GM19239 (cell line): ENCODE measurements around the gene DAB1.

Experiments used
- DNase-seq: peaks from one replicate; pipeline ENCODE4 v3.0.0; 2011; ENCODE audit warnings: low spot score; ENCODE audit not compliant: insufficient read length
- FAIRE-seq: peaks from 2 replicates; lab custom pipeline; 2011; peaks lifted over from hg19 to GRCh38; lab: Jason Lieb, UNC

DAB1 gene

DNA sequence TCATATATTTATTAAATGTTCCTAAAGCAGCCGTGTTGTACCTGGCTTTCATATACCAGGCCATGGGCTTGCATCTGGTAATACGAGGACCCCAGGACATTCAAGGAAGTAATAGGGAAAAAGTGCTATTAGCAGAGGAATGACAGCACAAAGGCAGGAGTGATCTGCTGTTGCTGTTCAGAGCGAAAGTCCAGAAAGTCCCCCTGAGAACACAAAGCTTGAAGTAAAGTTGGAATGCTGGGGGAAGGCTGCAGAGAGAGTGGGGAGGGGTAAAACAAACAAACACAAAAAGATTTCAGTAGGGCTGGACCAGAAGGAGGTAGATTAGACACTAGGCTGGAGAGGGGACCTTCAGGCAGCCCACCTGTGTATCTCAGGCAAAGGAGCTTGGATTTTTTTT lies 363.4 kb downstream of the DAB1 start:
- FAIRE-seq (no peak), DNase-seq (no peak)

DNA sequence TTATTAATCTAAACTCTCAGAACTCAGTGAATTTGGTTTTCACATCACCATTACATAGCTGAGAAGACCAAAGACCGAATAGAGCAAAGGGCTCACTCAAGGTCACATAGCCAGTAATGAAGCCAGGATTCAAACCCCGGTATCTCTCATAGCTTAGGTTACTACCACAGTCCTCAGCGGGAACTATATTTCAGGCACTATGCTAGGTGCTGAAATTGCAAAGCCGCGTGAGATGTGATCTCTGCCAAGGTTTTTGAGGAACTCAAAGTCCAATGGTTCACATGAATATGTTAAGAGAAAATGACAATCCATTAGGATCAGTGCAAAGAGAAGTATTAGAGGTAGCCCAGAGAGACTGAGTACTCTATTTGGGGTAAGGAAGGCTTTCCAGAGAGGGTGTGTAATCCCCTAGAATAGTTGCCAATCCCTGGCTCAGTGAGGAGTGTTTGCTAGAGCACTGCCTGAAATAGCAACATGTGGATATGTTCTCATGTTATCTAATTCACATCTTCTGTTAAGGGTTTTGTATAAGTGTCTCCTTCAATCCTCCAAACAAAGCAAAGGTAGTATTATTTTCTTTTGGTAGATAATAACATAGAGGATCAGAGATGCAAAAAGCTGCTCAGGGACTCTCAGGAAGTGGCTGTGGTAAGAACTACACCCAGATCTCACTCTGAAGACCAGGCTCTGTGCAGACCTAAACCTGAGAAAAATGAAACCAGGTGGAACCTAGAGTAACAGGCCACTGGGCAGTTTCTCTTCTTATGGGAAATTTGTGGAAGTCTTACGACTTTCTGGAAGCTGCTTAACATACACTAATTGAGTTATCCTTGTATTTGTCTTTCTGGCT lies 365.0 kb downstream of the DAB1 start:
- DNase-seq (no peak), FAIRE-seq (no peak)

DNA sequence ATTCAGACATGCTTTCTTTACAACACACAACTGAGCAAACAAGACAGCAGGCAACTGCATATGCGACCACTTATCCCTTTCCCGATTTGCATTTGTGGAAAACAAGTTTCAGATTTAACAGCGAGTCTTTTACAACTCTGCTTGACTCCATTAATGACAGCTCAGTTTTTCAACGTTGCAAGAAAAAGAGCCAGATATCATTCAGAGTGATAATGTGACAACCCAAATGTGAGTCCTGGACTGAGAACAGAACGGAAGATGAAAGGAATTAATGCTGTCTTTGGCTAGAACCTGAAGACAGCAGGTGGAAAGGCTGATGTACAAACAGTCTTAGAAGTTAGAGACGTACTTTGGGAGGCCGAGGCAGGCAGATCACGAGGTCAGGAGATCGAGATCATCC lies 375.0 kb downstream of the DAB1 start:
- no peak for FAIRE-seq
- DNase-seq, result no peak

DNA sequence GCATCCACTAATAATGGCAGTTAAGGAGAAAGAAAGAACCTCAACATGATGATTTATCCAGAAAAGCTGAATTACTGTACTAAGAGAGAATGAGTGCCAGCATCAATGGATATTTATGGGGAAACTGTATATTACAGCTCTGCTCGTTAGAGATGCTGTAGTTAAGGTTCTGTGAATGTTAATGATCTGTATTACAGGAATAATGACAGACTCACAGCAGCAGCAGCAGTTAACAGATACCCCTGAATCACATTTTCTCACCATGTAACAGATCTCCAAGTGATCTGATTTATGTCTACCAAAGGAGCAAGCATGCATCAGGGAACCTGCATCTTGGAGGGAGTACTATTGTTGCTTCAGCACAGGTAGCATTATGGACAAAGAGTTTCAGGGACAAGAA lies 377.4 kb downstream of the DAB1 start:
- no peak for FAIRE-seq

DNA sequence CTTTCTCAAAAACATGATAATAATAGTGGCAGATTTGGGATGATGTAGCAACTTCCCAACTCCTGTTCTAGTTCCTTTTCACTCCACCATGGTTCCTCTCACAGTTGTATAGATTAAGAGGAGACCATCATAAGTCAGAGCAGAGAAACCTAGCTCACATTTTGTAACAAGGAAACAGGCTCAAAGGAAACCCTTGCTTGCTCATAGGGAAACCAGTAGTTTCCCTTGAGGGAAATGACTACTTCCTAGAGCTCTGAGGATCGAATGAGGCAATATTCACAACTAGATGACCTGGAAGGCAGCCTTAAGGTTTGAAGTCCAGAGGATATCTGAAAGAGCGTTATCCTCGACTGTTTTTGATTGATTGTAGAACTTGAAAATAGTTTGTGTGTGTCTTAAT lies 382.0 kb downstream of the DAB1 start:
- DNase-seq (no peak), FAIRE-seq (no peak)

More for the DNA sequence above, 377.4 kb downstream of the DAB1 start:
- no peak for DNase-seq

DNA sequence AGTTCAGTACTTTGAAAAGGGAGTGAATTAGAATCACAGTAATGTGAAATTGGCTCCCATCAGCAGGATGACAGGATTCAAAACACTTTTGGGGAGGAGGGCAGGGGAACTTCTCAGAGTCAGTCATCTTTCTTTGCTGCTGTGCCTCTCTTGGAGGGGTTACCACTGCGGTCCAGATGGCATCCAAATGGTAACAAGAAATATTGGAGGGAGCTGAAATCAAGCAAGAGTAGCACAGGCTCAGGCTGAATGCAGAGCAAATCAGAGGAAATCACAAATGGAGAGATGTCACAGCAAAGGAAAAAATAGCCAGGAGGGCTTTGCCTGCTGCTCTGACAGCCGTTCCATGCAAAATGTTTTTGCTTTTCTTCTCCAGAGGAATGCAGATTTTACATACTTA lies 383.0 kb downstream of the DAB1 start:
- no peak for FAIRE-seq
- DNase-seq, result no peak

DNA sequence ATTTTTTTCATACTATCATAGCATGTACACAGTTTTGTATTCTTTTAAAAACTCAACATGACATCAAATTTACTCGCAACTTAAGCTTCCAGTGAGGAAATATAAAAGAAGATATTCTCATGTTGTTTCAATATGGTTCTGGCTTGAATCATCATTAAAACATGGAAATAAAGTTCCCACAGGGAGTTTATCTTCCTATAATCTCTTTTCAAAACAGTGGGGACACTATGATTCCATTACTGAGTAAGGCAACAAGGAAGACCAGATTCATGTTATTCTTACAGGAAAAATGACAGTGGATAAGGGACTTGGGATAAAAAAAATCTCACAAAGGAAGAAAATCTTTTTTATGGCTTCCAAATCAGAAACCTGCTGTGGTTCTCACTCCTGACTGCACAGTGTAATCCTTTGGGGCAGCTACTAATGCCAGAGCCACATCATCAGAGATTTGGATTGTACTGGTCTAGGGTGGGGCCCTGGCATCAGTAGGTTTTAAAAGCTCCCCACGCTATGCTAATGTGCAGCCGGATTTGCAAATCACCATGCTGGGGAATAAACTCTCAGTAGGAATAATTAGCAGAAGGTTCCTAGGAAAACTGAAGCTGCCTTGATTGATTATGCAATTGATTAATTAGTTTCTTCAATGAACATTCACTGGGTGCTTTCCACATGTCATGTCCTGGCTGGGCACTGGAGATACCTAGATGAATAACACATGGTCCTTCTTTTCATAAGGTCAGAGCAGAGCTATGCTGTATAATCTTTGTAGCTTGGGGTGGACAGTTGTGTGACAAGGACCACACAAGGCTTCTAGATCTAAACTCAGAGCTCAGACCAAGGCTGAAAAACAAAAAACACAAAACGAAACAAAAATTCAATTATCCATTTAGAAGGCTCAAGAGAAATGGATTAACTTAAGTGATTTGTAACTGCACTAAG lies 386.9 kb downstream of the DAB1 start:
- FAIRE-seq, result no peak
- no peak for DNase-seq

DNA sequence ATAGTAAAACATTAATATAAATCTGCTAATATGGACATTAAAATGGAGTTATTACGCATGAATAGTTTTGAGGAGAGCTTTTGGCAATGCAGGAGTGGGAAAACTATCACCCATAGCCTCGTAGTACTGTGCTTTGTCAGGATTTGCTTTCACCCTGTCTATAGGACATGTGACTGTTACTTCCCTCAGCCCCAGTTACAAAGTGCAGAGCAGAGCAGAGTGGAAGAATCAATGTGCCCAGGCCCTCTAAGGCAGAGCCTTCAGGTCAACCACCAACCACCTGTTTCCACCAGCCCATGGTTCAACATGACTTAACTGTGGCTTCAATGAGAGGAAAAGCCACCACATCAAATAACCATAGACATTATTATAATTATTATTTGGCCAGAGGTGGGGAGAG lies 389.1 kb downstream of the DAB1 start:
- FAIRE-seq (no peak), DNase-seq (no peak)

DNA sequence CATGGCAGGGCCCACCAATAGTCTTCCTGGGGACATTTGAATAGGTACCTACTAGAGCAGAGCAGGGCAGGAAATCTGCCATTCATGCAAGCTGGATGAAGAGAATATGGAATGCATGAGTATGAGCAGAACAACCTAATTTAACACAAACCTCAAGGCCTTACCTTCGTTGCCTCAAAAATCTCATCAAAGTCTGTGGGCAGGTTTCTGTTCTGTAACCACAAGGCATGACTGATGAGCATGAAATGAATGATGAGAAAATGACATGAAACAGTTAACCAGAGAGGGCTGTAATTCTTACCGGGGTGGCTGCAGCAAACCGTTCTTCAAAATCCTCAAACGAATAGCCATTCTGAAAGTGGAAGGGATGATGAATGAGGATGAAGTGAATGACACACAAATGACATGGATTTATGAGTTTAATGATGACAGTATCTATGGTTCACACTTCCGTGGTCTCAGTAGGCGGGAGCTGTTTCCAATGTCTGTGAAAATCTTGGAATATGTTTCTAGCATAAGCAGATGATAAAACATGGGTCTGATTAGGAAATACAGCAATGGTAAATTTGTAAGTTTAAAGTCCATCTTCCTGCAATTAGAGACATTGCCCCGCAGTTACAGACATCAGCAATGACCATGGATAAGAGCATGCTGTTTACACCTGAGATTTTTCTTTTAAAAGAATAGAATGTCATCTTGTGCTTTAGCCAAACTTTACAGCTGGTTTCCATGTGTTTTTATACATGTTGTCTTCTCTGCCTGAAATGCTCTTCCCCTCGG lies 390.4 kb downstream of the DAB1 start:
- DNase-seq, result no peak
- FAIRE-seq, result no peak

DNA sequence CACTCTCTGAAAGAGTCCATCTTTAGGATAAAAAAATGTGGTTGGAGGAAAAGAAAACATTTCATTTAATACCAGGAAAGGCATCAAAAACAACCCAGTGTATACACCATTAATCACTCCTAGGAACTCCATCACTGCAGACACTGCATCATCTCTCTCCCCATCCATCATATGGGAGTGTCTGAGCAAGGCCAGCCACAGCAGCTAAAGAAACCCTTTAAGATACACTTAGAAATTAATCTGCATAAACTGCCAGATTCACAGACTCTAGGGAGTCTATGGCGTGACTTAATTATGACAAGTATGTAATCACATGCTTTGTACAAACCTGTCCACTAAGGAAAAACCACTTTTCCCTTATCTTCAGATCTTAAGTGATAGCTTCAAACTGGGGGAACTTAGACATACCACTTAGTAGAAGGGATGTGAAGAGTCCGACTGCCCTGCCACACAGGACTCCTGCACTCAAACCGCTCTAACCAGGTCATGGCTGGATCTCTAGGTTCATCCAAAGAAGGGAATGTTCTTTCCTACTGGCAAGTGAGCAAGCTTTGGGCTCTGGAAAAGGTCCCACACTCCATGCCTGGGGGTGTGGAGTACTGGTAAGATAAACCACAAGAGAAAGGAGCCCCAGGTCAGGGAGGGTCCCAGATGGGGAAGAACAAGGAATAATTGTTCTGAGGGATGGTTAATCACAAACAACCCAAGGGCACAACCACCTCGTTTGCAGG lies 397.1 kb downstream of the DAB1 start:
- FAIRE-seq, result no peak

DNA sequence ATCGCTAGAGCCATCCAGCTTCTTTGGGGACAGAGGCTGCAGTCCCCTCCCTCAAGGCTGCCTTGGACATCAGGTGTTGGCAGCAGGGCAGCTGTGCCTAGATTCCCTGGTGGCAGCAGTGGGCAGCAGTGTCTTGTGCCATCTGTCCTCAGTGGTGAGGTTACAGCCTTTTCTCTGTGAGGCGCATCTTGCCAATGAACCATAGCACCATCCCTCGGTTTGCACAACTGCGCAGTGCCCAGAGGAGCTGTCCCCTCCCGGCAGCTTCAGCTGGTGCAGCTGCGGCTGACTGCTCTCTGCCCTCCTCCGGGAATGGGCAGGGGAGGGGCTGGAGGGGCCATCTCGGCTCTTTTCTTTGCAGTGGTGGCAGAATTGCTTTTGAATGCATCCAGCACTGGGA lies 399.0 kb downstream of the DAB1 start:
- FAIRE-seq (no peak), DNase-seq (no peak)

More for the DNA sequence above, 397.1 kb downstream of the DAB1 start:
- no peak for DNase-seq

DNA sequence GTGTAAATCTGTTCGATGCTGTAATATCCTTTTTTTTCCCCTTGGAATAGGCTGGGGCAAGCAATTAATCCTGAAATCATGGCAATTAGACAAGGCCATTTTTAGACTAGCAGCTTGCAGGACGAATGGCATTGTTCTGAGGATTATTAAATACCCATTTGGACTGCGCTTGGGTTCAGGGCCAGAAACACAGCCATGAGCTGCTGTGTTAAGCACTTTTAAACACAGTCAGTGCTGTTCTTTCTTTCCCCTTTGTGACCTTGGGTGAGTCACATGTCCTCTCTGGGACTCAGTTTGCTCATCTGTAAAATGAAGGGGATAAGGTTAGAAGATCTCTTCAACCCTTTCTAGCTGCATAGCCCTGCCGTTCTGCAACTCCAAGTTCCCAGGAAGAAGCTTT lies 399.4 kb downstream of the DAB1 start:
- no peak for FAIRE-seq
- no peak for DNase-seq

DNA sequence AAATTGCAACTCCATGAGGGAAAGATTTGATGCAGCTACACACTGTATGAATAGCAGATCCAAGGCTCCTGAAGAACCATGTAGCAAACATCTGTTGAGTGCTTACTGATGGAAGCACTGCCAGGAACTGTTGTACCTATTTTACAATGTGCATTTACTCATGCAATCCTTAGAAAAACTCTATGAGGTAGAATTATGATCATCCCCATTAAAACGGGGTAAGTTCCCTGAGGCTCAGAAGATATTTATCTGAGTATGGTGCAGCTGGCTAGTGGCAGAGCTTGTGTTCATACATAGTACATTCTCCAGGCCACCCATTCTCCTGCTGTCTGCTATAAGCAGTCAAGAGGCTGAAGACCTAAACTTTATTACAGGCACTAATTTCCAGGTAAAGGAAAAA lies 403.6 kb downstream of the DAB1 start:
- no peak for DNase-seq
- FAIRE-seq, result no peak

DNA sequence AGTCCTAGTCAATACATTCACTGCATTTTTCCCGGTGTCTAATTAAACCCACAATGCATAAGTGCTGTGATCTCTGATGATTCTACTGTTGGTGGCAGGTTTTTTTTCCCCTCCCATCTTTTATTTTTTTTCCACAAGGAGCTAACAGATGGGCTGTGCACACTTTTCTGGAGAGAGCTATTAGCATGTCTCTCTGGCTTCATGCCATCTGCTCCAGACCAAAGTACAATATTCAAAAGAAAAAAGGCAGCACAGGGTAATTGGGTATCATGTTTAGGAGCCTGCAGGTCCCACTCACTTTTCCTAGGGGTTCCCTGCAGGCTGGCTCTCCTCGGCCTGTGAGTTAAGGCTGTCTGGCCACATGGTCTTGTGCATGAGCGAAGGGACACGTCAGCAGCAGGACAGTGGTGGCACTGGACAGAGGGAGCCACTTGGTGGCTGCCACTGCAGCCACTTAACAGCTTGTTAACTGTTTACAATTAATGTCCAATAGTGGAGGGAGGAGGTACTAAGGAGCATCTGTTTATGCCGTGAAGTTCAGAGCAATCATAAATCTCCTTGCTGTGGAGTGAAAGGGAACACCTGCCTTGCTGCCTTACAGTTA lies 404.5 kb downstream of the DAB1 start:
- no peak for DNase-seq
- FAIRE-seq, result no peak

DNA sequence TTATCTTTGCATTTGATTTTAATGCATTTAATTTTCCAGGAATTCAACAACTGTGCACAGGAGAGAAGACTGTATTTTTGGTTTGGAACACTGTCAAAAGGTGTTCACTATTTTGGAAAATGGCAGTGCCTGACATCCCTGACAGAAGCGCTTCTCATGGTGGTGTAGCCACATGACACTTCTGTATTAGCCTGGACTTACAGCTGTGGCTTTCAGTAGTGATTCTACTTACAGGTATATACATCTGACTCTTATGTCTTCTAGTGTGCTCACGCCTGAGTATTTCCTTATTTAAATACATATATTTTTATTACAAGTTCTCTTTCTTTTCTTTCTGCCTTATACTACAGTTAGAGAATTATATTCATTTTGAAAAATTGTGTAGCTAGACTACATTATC lies 405.7 kb downstream of the DAB1 start:
- DNase-seq, result no peak
- FAIRE-seq, result no peak

DNA sequence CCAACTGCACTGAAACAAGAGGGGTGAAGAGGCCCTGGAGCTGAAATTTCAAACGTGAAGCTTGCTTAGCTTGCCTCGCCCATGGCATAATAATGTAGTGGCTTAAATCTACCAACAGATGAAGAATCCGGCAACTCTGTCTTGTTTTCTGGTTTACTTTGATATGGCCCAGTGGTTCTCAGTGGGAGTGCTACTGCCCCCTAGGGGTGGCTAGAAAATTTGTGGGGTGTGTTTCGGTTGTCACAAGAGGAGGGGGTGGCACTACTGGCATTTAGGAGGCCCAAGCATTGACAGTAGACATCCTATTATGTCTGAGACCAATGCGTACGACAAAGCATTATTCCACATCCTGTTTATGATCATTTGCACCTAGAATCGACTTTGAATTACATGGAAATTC lies 406.1 kb downstream of the DAB1 start:
- DNase-seq (no peak), FAIRE-seq (no peak)

DNA sequence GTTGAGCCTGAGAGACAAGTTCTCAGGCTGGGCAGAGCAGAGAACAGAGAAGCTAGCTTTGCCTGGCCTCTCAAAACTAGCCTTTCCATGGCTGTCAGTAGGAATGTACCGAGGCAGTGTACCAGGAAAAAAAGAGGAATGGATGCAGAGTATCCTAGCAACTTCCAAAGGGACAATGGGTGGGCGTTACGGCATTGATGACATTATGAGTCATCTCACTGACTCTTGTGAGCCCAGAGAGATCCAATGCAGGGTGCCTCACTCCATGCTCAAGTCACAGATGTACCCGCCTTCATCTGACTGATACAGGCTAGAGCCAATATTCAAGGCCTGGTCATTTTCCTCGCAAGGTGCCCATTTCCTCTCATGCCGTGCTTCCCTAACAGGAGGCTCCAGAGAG lies 406.7 kb downstream of the DAB1 start:
- no peak for FAIRE-seq
- DNase-seq, result no peak

DNA sequence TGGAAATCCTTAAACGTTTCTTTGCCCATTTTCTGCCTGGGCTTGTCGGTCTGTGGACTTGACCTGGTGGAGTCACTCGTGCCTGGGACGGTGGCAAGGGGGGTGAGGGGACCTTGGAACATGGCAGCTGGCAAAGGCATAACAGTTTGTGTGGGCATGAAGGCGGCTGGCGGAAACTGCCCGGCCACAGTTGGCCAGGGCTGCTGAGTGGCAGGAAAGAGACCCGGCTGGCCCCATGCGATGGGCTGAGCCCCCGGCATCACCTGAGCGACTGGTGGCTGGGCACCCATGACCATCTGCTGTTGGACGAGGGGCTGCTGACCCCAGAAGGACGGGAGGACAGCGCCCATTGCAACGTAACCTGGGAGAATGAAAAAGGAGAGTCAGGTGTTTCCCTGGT lies 408.8 kb downstream of the DAB1 start:
- FAIRE-seq, result no peak
- DNase-seq, result no peak

DNA sequence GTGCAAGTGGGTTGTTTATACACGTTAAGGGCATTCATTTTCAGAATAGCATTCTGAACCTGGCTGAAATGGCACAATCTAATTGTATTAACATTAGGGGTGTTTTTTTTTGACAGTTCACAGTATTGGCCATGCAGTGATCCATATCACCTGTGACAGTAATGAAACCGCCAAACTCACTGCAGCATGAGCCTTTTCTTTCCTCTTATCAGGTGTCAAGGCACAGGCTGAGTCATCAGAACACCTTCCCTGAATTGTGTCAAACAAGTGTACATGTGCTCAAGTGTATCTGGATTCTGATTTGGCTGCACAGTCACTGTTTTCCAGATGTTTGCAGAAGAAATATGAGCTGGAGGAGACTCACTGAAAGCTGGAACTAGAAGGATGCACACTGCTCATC lies 410.3 kb downstream of the DAB1 start:
- no peak for DNase-seq
- no peak for FAIRE-seq

DNA sequence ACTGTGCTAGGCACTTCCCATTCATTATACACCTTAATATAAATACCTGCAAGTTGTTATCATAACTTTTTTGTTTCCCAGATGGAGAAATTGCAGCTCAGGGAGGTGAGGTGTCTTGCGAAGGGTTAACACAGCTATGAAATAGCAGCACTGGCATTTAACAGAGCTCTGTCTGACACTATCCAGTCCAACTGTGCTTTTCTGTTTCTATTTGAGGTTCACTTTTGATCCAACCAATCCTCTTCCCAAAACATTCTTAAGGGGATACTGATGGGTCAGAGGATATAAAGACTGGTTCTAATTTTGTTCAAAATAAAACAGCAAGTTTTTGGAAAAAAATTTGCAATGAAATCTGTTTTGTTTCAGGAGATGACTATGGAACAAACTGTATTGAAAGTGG lies 411.5 kb downstream of the DAB1 start:
- FAIRE-seq, result no peak
- DNase-seq, result no peak
